ENCODE results near the gene DNASE1L3.

DNA sequence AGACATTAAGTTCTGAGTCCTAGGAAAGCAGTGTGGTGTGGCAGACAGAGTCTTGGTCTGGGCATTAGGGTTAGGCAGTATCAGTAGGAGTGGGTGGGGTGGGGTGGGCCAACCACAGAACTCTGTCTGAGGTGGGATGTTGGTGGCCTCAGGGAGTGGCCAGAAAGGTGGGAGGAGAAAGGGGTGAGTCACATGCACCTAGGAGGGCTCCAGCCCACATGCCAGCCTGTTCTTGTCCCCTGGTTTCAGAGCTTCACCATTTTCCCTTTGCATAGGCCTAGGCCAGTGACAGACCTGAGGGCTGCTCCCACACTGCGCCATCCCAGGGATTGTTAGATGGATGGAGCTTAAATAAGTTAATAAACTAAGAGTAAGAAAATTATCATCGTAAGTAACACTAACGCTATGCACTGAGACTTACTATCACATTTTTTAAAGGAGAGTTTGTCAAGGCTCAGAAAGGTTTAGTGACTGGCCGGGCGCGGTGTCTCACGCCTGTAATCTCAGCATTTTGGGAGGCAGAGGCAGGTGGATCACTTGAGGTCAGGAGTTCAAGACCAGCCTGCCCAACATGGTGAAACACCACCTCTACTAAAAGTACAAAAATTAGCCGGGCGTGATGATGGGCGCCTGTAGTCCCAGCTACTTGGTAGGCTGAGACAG lies 33.8 kb downstream of the DNASE1L3 start:
- no peak for TF ChIP-seq ZNF333 (CRISPR knock-in tag; IDR thresholded peaks at IDR 0.05; ENCODE audit: borderline replicate concordance)
- TF ChIP-seq MYC (CRISPR knock-in tag; IDR thresholded peaks at IDR 0.05; ENCODE audit: borderline replicate concordance), result no peak; the same call in 1 of the 2 replicates
